HG03196 (cell line): ENCODE measurements around the gene CISH.
A peak's percentile ranks its signal among the peaks of the same experiment; 100 is the strongest.

Experiments
- ATAC-seq: cut with Tn5 transposase; IDR thresholded peaks from one replicate; pipeline ENCODE4 v1.9.1; 2021; ENCODE audit not compliant: unreplicated experiment

CISH gene

DNA sequence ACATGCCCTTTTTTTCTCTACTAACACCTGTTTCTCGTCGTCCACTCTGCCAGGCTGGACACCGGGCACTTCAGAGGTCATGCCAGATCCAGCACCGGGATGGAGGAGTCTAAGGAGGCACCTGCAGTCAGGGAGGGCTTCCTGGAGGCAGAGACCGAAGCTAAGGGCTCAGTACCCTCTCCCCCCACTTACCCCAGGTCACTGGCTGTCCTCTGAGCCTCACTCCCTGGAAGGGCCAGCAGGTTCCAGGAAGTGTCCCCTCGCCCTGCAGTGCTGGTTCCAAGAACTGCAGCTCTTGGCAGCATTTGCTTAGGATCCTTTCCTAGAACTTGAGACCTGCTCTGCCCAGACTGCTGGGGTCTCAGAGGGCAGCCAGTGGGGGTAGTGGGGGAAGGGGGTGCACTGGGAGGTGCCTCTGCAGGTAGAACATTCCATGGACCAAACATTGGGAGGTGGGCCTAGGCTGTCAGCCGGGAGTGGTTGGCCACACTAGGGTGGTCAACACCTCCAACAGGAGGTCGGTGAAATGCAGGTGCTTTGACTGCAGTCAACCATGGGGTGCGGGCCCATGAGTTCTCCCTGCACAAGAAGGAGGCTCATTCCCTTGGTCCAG lies 11.3 kb downstream of the CISH start:
- ATAC-seq = no peak

DNA sequence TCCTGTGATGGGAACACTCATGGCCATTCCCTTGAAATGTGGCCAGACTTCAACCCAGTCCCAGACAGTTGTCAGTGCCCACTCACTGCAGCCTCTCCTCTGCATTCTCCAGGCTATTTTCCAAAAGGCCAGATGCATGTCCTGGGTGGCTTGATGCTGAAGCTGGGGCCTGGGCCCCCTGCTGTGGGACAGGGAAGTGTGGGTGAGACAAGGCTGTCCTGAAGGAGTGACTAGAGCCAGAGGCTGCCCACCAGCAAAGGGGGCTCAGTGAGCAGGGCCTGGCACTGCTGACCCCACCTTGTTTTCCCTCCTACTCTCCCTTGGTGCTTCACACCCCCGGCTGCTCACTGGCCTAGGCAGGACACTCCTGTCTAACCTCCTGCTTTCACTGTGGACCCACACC lies 11.9 kb downstream of the CISH start:
- ATAC-seq = no peak

GRCh38 chr3:50599115-50599715 lies 12.4 kb downstream of the CISH start:
- no peak for ATAC-seq

DNA sequence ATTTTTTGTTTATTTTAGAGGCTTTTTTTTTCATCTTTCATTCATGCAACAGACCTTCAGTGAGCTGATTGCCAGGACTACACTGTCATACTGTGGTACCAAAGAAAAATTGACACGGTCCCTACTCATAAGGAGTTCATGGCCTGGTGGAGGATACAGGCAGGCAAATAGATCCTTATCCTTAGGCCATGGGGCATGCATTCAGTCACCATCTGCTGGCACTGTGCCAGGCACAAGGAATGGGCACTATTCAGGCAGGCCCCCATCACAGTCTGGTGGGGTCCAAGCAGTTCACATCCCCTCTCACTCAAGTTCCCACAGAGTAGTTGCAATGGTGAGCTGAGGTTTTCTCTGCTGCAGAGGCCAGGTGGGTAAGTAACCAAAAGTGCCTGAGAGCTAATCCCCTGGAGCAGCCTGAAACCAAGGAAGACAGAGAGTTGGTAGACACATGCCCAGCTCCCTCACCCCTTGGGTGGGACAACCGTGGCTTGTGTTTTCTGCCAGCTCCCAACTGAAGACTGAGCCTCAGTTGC lies 17.3 kb downstream of the CISH start:
- ATAC-seq = no peak

GRCh38 chr3:50592568-50592967 lies 19.0 kb downstream of the CISH start:
- ATAC-seq = no peak

DNA sequence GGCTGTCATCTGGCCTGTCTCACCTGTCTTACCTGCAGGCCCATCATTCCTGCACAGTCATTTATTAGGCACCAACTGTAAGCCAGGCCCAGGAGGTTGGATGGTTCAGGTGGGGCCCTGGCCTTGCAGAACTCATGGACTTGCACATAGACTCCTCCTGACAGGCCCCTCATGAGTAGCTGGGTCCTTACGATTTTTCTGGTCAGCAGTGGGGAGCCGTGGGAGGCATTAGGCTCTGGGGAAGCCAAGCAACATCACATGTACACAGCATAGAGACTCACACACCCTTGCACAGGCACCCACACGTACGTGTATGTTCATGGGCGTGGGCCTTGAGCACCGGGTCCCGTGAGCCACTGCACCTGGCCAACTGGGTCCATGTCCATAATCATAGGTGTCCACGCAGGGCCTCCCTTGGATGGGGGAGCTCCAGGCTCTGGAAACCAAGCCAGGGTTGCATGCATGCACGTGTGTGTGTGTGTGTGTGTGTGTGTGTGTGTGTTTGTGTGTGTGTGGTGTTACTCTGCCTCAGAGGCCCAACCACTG lies 20.3 kb downstream of the CISH start:
- ATAC-seq = peak; percentile 3

- ATAC-seq = no peak
Observed at GRCh38 chr3:50588759-50589433, 22.7 kb downstream of the CISH start.

DNA sequence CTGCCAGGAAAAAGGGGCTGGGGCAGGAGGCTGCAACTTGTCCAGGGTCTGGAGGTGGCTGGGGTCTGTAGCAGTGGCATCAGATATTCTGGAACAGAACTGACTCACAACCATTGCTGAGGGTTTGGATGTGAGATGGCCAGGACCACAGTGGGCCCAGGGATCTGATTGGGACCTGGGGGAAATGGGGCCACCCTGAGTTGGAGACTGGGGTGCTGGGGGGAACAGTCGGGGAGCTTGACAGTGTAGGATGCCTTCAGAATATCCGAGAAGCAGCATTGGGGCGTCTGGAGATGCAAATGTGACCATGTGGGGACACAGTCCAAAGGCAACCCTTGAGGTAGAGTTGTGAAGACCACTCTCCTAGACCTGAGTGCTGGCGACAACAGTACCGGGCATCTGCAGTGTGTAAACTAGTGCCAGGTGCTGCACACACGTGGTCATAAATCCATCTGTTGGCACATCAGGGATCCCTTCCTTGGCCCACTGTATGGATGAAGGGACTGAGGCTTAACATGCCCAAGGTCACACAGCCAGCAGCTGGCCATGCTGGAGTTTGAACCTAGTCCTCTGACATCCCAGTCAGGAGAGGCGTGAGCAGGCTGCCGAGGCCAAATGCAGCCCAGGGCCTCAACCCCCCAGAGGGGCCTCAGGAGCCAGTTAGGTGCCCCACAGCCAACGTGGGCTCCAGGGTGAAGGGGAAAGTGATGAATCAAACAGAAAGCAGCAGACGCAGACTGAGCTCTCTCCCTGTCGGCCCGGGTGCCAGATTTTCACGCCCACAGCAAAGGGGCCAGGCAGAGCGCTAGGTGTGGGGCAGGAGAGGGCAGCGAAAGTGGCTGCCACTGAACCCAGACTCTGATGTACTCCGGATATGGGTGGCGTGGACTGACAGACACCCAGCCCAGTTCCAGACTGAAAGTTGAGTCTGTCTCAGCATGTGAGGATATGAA lies 23.5 kb downstream of the CISH start:
- no peak for ATAC-seq

GRCh38 chr3:50587373-50587772 lies 24.2 kb downstream of the CISH start:
- no peak for ATAC-seq

- no peak for ATAC-seq
Observed at GRCh38 chr3:50586763-50587070, 24.9 kb downstream of the CISH start.

- ATAC-seq = no peak
Observed at GRCh38 chr3:50585919-50586762, 25.4 kb downstream of the CISH start.

DNA sequence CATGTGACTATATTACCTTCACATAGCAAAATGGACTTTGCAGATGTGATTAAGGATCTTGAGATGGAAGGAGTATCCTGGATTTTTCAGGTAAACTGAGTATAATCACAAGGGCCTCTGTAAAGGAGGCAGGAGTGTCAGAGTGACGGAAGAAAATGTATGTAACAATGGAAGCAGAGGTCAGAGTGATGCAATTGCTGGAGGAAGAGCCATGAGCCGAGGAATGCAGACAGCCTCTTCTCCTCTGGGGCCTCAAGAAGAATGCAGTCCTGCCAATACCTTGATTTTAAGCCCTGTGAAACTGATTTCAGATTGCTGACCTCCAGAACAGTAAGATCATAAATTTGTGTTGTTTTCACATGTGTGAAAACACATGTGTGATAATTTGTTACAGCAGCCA lies 27.2 kb downstream of the CISH start:
- ATAC-seq = no peak

GRCh38 chr3:50583897-50584296 lies 27.7 kb downstream of the CISH start:
- no peak for ATAC-seq

GRCh38 chr3:50582083-50582482 lies 29.5 kb downstream of the CISH start:
- ATAC-seq = no peak

GRCh38 chr3:50581459-50581842 lies 30.1 kb downstream of the CISH start:
- ATAC-seq = no peak

DNA sequence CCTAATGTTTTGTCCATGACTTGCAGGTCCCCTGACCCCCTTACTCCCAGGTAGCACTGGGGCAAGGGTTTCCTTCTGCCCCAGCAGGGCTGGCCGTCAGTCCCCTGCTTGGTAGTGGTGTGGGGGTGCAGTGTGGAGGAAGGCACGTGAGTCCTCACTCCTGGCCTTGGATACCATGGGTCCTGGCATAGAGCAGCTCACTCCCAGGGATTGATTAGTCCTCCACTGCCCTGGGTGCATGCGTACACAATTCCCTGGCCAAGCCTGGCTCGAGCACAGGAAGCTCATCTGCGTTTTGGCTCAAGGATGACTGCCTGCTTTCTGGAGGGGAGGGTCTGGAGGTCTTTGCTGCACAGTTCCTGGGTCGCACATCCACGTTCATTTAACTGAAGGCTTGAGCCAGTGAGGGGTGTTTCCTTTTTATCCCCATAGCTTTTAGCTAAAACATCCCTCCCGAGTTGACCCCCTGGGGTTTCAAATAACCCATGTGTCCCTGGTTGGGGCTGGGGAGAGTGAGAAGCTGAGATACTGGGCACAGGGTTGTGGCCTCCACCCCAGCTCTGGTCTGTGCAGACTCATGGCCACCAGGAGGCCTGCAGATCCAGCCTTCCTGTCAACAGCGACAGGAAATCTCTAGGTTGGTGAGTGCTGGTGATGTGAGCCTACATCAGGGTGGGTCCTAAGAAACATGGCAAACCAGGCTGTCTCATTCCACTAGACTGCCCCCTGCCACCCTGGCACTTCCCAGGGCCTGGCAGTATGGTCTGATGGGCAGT lies 30.7 kb downstream of the CISH start:
- no peak for ATAC-seq

- no peak for ATAC-seq
Observed at GRCh38 chr3:50577348-50577747, 34.2 kb downstream of the CISH start.

DNA sequence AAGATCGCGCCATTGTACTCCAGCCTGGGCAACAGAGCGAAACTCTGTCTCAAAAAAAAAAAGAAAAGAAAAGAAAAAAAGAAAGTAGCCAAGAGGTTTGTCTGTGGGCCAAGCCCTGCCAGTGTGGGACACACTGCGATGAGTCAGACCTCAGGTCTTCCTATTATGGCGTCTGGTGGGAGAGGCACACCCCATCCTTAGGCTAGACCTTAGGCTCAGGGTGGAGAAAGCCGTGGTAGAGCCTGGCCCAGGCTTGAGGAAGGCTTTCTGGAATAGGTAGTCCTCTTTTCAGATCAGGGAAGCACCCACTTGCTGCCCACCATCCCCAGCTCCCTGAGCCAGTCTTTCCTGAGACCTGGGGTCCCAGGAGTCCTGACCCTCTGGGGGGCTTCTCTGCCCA lies 36.2 kb downstream of the CISH start:
- no peak for ATAC-seq

GRCh38 chr3:50574444-50574831 lies 37.1 kb downstream of the CISH start:
- ATAC-seq = no peak
